IgD-negative memory B cell (primary cell): Measurements from ENCODE around the gene KCNN4. TPM values are rescaled to one million over a fixed set of nuclear protein-coding genes. Genes with fewer than 3 reads are reported as not detected.
A peak's percentile ranks its signal among the peaks of the same experiment; 100 is the strongest.

Experiments used
- H3K27ac Mint-ChIP-seq, 3 donors: one replicate each; pipeline ENCODE4 v1.8.0; 2020 to 2022; ENCODE audit warnings: mild to moderate bottlenecking in 3 of 3, mixed read lengths in 3 of 3, moderate library complexity in 1 of 3
- H3K27me3 Mint-ChIP-seq: one replicate; pipeline ENCODE4 v1.8.0; 2021; ENCODE audit warnings: mixed read lengths
- H3K36me3 Mint-ChIP-seq: one replicate; pipeline ENCODE4 v1.8.0; 2020; ENCODE audit warnings: mild to moderate bottlenecking, mixed read lengths
- H3K4me1 Mint-ChIP-seq, 3 donors: one replicate each; pipeline ENCODE4 v1.8.0; 2020 to 2022; ENCODE audit warnings: mixed read lengths in 3 of 3, mild to moderate bottlenecking in 1 of 3
- H3K4me3 Mint-ChIP-seq, 4 donors: one replicate each; pipeline ENCODE4 v1.8.0; 2020 to 2022; ENCODE audit warnings: mild to moderate bottlenecking in 4 of 4, mixed read lengths in 4 of 4, moderate library complexity in 3 of 4
- H3K9me3 Mint-ChIP-seq, 3 donors: one replicate each; pipeline ENCODE4 v1.8.0; 2020 to 2021; ENCODE audit warnings: mixed read lengths in 3 of 3, mild to moderate bottlenecking in 1 of 3
- polyA plus RNA-seq: library from polyadenylated mRNA; unstranded; fragments of 300-500 nt; fragmentation: Illumina TruSeq; gene quantifications from one replicate; pipeline ENCODE4 v1.2.3, GENCODE V29; 2021

KCNN4 gene
- polyA plus RNA-seq, 1 donor from 2014 or later = 87.9 TPM

DNA sequence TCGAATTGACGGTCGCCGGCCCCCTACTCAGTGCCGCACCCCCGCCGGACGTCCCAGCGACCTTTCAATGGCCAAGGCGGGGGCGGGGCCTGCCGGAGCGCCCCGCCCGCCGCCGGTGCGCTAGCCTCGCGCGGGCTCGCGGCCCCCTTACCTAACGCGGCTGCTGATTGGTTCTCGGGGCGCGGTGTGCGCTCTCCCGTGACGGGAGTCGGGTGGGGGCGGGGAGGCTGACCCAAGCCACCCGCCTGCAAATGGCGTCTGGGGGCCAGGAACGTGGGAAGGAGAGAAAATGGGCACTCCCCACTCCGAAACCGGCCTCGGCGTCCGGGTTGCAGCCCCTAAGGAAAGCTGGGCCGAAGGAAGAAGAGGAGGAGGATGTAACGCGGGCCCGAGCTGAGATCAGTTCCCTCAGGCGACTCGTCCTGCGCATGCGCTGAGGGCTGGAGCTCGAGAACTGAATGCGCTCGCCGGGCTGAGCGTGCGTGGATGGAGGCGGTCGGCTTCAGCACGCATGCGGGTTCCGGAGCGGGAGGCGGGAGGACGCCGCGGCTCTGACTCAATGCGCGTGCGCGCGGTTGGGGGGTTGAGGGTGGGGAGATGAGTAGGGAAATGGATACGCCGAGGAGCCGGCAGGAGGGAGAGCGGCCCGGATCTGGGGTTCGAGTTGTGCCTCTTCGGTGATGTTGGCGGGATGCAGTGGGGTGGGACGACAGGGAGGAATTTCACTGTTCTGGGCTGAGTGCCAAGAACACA, 26.1 kb downstream of the KCNN4 start, which contains the start of gene SMG9:
TSS of gene SMG9 (minus strand) at position 460 of the 753 bp plus-strand sequence. CDS start 4,221 bp downstream, outside the sequence.
- Mint-ChIP-seq H3K4me1 (peaks cover 57 to 62% (median 59%) of the 10 kb centered on the region in 3 donors), H3K4me3 (peak within 1 kb of the TSS; percentile 93 to 99 (median 96)), H3K27me3 (no peaks in the 10 kb centered on the region), H3K36me3 (peaks cover 7% of the 10 kb centered on the region), H3K27ac (peak within 1 kb of the TSS; percentile 99), H3K9me3 (no peaks in the 10 kb centered on the region)

DNA sequence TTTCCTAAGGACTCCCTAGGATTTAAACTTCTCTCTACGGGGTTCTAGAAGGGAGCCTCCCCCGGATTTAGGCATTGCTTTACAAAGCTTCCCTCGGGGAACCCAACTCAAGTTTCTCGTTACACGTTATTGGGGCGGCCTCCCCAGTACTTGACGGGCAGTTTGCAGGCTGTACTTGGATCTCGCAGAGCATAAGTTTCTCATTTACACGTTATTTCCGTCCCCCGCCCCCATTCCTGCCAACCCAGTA, 26.6 kb downstream of the KCNN4 start:
- H3K4me3 Mint-ChIP-seq = peak overlapping the region; percentile 93 to 99 (median 96)
- peaks cover 53 to 60% (median 55%) of the 10 kb centered on the region in 3 donors for H3K4me1 Mint-ChIP-seq
- H3K9me3 Mint-ChIP-seq = no peaks in the 10 kb centered on the region
- H3K27me3 Mint-ChIP-seq = no peaks in the 10 kb centered on the region
- peak overlapping the region; percentile 99 for H3K27ac Mint-ChIP-seq
- peaks cover 7% of the 10 kb centered on the region for H3K36me3 Mint-ChIP-seq

- H3K36me3 Mint-ChIP-seq = peaks cover 7% of the 10 kb centered on the region
- H3K4me1 Mint-ChIP-seq = peaks cover 52 to 60% (median 57%) of the 10 kb centered on the region in 3 donors
- no peaks in the 10 kb centered on the region for H3K27me3 Mint-ChIP-seq
- peak overlapping the region in 2 of 3 donors; percentile 99 for H3K27ac Mint-ChIP-seq
- no peaks in the 10 kb centered on the region for H3K9me3 Mint-ChIP-seq
- peak overlapping the region in 2 of 4 donors; percentile 96 to 99 for H3K4me3 Mint-ChIP-seq
Observed at GRCh38 chr19:43752287-43752875, 28.4 kb downstream of the KCNN4 start.

DNA sequence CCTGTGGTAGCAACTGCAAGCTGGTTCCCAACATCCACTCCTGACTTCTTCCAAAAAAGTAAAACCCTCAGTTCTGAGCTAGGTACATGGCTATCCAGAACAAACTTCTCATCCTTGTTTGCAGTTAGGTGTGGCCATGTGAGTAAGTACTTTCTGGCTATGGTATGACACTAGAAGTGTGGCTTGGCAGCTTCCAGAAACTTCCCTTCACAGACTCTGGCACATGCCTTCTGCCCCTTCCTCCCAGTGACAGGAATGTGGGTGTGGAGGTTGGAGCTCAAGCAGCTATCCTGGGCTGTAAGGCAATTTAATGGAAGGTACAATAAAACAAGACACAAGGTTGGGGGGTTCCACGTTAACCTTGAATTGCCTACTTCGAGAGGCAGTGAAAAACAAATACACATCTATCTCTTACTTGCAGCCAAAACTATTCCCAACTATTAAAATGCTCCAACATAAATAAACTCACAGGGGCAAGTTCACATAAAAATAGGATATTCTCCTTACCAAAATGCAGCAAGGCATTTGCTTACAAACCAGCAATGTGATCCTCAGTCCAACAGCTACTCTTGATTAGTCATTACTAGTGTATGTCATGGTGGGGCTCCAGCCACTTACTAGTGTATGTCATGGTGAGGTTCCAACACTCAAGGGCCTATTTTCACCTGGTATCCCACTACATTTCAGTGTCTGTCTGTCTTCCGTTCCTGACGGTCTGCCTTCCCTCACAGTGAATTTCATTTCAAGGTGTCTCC, 29.1 kb downstream of the KCNN4 start:
- Mint-ChIP-seq H3K36me3 (peaks cover 9% of the 10 kb centered on the region), H3K27ac (peak overlapping the region in 2 of 3 donors; percentile 54 to 99), H3K4me1 (peaks cover 49 to 56% (median 53%) of the 10 kb centered on the region in 3 donors), H3K9me3 (no peaks in the 10 kb centered on the region), H3K27me3 (no peaks in the 10 kb centered on the region), H3K4me3 (peak overlapping the region in 2 of 4 donors; percentile 5 to 99)

GRCh38 chr19:43749898-43750297, 30.9 kb downstream of the KCNN4 start:
- Mint-ChIP-seq H3K9me3 (no peaks in the 10 kb centered on the region), H3K4me3 (peak overlapping the region in 2 of 4 donors; percentile 47 to 87), H3K36me3 (peaks cover 12% of the 10 kb centered on the region), H3K4me1 (peaks cover 46 to 51% (median 50%) of the 10 kb centered on the region in 3 donors), H3K27me3 (no peaks in the 10 kb centered on the region), H3K27ac (peak overlapping the region in 2 of 3 donors; percentile 40 to 78)

DNA sequence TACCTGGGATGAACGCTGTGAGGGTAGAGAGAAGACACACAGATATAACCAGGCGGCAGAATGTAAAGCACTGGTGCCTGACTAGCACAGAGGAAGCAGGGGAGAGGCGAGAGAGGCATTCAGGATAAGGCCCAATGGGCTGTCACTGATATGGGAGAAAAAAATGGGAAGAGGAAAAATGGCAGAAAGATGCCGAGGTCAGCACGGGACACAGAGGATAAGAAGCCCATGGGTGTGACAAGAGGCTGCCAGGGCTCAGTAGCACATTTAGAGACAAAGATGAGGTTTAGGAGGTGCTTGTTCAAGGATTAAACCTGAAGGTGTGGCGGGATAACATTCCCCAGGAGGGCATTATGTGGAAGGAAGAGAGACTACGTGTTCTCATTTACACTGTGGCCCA, 31.6 kb downstream of the KCNN4 start:
- H3K36me3 Mint-ChIP-seq = peaks cover 12% of the 10 kb centered on the region
- H3K4me3 Mint-ChIP-seq = peak overlapping the region in 2 of 4 donors; percentile 33 to 61
- H3K9me3 Mint-ChIP-seq = no peaks in the 10 kb centered on the region
- H3K27ac Mint-ChIP-seq = peak overlapping the region in 2 of 3 donors; percentile 40 to 87
- peaks cover 44 to 54% (median 51%) of the 10 kb centered on the region in 3 donors for H3K4me1 Mint-ChIP-seq
- H3K27me3 Mint-ChIP-seq = no peaks in the 10 kb centered on the region

DNA sequence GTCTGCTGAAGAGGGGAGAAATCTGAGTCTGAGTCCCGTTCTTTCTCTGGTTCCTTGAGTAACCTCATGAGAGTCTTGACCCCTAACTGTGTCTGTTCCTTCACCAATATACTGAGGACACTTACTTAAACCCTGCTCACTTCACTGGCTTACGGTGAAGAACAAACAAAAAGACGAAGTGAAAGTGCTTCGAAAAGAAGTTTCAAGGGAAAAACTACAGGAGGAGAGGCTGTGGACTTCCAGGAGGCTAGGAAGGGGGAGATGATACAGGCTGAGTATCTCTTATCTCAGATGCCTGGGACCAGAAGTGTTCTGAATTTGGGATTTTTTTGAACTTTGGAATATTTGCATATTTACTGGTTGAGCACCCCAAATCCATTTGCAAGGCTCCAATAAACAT, 32.1 kb downstream of the KCNN4 start:
- H3K9me3 Mint-ChIP-seq = no peaks in the 10 kb centered on the region
- H3K4me1 Mint-ChIP-seq = peaks cover 39 to 53% (median 51%) of the 10 kb centered on the region in 3 donors
- peak overlapping the region; percentile 40 to 87 (median 40) for H3K27ac Mint-ChIP-seq
- peak overlapping the region in 3 of 4 donors; percentile 14 to 57 (median 33) for H3K4me3 Mint-ChIP-seq
- no peaks in the 10 kb centered on the region for H3K27me3 Mint-ChIP-seq
- peaks cover 12% of the 10 kb centered on the region for H3K36me3 Mint-ChIP-seq

DNA sequence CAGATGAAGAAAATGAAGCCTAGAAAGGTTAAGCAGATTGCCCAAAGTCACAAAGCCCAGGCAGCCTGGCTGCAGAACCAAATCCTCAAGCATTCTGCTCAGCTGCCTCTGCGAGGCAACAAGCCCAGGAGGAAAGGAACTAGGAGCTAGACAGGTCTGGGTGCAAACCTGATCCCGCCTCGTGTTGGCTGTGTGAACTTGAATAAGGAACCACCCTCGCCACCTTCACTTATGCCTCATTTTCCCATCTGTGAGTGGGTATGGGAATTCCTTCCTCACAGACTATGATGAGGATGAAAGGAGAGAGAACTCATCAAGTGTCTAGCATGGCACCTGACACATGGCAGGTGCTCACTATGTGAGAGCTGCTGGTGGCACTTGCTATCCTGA, 32.6 kb downstream of the KCNN4 start:
- no peaks in the 10 kb centered on the region for H3K27me3 Mint-ChIP-seq
- peaks cover 12% of the 10 kb centered on the region for H3K36me3 Mint-ChIP-seq
- no peaks in the 10 kb centered on the region for H3K9me3 Mint-ChIP-seq
- peaks cover 37 to 51% (median 48%) of the 10 kb centered on the region in 3 donors for H3K4me1 Mint-ChIP-seq
- H3K4me3 Mint-ChIP-seq = peak overlapping the region; percentile 57 to 92 (median 63)
- peak overlapping the region; percentile 40 to 87 (median 40) for H3K27ac Mint-ChIP-seq

DNA sequence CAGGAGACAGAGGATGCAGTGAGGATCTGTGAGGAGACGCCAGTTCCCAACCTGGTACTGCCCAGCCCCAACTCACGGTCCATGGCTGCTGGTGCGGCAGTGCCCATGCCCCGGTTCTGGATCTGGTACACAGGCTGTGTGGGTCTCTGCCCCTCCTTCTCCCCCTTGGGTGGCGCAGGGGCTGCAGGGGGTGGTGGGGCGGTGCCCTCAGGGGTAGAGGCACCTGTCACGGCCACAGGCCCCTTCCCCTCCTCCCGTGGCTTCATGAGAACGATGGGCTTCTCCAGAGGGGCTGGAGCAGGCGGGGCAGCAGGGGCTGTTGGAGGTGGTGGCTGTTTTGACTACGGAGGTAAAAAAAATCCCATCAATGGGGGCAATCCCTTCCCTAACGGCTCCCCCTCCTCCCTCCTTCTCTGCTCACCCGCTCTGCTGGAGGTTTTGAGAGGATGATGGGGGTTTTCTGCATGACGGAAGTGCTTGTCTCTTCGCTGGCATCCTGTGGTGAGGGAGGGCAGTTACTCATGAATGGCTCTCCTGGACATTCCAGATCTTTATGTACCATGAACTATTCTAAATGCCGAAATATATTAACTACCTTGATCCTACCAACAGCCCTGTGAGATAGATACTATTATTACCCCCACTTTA, 33.1 kb downstream of the KCNN4 start:
- Mint-ChIP-seq H3K27ac (peak overlapping the region; percentile 30 to 40 (median 31)), H3K4me1 (peaks cover 34 to 47% (median 44%) of the 10 kb centered on the region in 3 donors), H3K27me3 (no peaks in the 10 kb centered on the region), H3K9me3 (no peaks in the 10 kb centered on the region), H3K4me3 (peak overlapping the region; percentile 41 to 92 (median 63)), H3K36me3 (peaks cover 10% of the 10 kb centered on the region)

DNA sequence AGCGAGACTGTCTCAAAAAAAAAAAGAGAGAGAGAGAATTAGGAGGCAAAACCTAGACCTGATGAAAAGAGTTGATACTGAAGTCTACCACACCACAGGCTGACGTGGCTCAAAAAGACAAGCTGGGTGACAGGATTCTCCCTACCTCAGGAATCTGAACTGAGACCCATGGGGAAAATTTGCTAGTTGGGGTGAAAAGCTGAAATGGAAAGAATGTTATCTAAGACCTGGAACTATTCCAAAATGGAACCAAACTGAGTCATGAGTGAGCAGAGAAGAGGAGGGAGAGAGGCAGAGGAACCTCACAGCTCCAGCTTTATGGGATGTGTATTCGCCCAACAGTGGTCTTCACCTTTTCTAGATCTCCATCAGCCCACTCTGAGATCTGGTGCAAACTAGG, 37.7 kb downstream of the KCNN4 start:
- Mint-ChIP-seq H3K27ac (no peak overlapping the region), H3K4me1 (peaks cover 17 to 20% (median 18%) of the 10 kb centered on the region in 3 donors), H3K4me3 (no peak overlapping the region), H3K36me3 (peaks cover 10% of the 10 kb centered on the region), H3K27me3 (no peaks in the 10 kb centered on the region), H3K9me3 (no peaks in the 10 kb centered on the region)

- Mint-ChIP-seq H3K4me3 (no peak overlapping the region), H3K4me1 (peaks cover 10 to 13% (median 12%) of the 10 kb centered on the region in 3 donors), H3K27ac (peak overlapping the region in 1 of 3 donors; percentile 26), H3K27me3 (no peaks in the 10 kb centered on the region), H3K36me3 (peaks cover 9% of the 10 kb centered on the region), H3K9me3 (no peaks in the 10 kb centered on the region)
Observed at GRCh38 chr19:43741075-43741825, 39.5 kb downstream of the KCNN4 start.

DNA sequence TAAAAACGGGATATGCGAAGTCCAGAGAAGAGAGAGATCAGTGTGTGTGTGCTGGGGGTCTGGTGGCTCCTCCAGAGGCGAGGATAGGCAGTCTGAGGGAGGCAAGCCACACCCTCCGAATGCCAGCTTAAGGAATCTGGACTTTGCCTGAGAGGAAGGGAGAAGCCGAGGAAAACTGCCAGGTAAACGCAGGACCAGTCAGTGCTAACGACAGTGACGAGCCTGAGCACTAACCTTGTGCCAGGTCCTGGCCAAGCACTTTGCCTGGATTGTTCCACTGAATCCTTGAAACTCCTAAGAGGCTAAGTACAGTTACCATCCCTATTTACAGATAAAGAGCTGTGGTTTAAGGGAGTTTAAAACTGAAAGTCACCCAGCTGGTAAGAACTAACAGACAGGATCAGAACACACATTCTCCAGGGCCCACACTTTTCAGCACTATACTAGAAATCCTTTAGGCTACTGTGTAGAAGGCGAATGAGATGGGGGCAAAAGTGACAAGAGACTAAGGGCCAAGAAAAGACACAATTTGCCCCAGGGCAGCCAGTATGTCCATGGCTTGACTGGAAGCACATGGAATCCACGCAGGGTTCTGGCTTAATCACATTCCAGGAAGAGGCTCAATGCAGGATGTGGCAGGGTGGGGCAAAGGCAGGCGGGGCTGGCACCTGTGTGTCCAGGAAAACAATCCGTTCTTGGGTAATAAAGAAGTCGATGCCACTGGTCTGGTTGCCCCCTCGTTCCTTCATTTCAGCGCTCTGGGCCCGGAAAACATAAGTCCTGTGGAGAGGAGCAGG, 41.1 kb downstream of the KCNN4 start:
- Mint-ChIP-seq H3K4me1 (peaks cover 2 to 4% (median 3%) of the 10 kb centered on the region in 3 donors), H3K27ac (no peak overlapping the region), H3K27me3 (no peaks in the 10 kb centered on the region), H3K9me3 (no peaks in the 10 kb centered on the region), H3K4me3 (no peak overlapping the region), H3K36me3 (peaks cover 6% of the 10 kb centered on the region)

DNA sequence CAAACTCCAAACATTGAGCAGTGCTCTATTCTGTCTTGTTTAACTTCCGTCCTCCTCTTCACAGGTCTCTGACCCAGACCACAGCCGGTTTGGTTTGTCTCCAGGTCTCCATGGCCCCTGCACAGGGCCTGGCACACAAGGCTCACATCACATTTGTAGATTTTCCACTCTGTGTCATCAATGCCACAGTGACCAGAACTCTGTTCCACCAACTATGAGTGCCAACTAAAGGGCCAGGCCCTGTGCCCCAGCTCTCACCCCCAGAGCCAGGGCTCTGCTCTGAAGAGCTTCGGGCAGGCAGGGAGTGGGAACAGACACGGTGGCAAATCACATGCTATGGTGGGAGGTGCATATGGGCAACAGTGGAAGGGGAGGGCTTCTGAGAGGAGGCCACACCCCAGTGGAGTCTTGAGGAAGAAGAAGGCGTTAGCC, 42.0 kb downstream of the KCNN4 start:
- Mint-ChIP-seq H3K4me3 (peak overlapping the region in 1 of 4 donors; percentile 58), H3K27ac (no peak overlapping the region), H3K36me3 (peaks cover 6% of the 10 kb centered on the region)

More for the DNA sequence above, 42.0 kb downstream of the KCNN4 start:
- Mint-ChIP-seq H3K27me3 (no peaks in the 10 kb centered on the region), H3K9me3 (no peaks in the 10 kb centered on the region), H3K4me1 (peaks cover 2 to 4% (median 3%) of the 10 kb centered on the region in 3 donors)
